HTERT RPE-1 (cell line): ENCODE data around the gene HLA-DRB1.
"Not testable (repeated sequence)": the region's sequence is repeated elsewhere in the genome, so short reads cannot be mapped to it uniquely, and the experiment has no call there.

Experiments used
- in situ Hi-C: fragments of 300-500 bp; cut with MboI; formaldehyde crosslinking; loops from 4 replicates; pipeline ENCODE4 v1.14.3; 2020; ENCODE audit warnings: low sequenced_read_pairs

HLA-DRB1 gene

GRCh38 chr6:32589596-32590449, at the start of gene HLA-DRB1:
TSS of gene HLA-DRB1 (minus strand) at chr6:32589848. CDS start at chr6:32589742, 106 bp downstream.
- in situ Hi-C loops: no loop called here

- in situ Hi-C loops: no loop called here
These were observed 49.0 kb upstream of the HLA-DRB1 start for GRCh38 chr6:32638532-32639219.

- in situ Hi-C loops: no loop called here
These were observed 48.2 kb upstream of the HLA-DRB1 start for GRCh38 chr6:32637883-32638282.

GRCh38 chr6:32637219-32637880, 47.7 kb upstream of the HLA-DRB1 start, which contains the start of gene HLA-DQA1:
TSS of gene HLA-DQA1 (plus strand) at chr6:32637406. CDS start at chr6:32637459, 53 bp downstream.
- in situ Hi-C loops: no loop called here

- in situ Hi-C loops: no loop called here
These were observed 46.0 kb upstream of the HLA-DRB1 start for GRCh38 chr6:32635526-32636123.

GRCh38 chr6:32629793-32630192, 40.1 kb upstream of the HLA-DRB1 start:
- in situ Hi-C loops: not testable (repeated sequence)

GRCh38 chr6:32627831-32628230, 38.2 kb upstream of the HLA-DRB1 start:
- in situ Hi-C loops: no loop called here

- in situ Hi-C loops: no loop called here
These were observed 37.6 kb upstream of the HLA-DRB1 start for GRCh38 chr6:32627249-32627648.

GRCh38 chr6:32625137-32625536, 35.5 kb upstream of the HLA-DRB1 start:
- in situ Hi-C loops: no loop called here

- in situ Hi-C loops: no loop called here
These were observed 34.9 kb upstream of the HLA-DRB1 start for GRCh38 chr6:32624565-32624964.

GRCh38 chr6:32623693-32624092, 34.0 kb upstream of the HLA-DRB1 start:
- in situ Hi-C loops: no loop called here

- in situ Hi-C loops: no loop called here
These were observed 33.1 kb upstream of the HLA-DRB1 start for GRCh38 chr6:32622545-32623401.

GRCh38 chr6:32621372-32621771, 31.7 kb upstream of the HLA-DRB1 start:
- in situ Hi-C loops: no loop called here

- in situ Hi-C loops: no loop called here
These were observed 28.1 kb upstream of the HLA-DRB1 start for GRCh38 chr6:32617751-32618150.

GRCh38 chr6:32615885-32616532, 26.4 kb upstream of the HLA-DRB1 start:
- in situ Hi-C loops: no loop called here

- in situ Hi-C loops: no loop called here
These were observed 24.9 kb upstream of the HLA-DRB1 start for GRCh38 chr6:32614366-32615081.

- in situ Hi-C loops: no loop called here
These were observed 23.8 kb upstream of the HLA-DRB1 start for GRCh38 chr6:32613475-32613874.

GRCh38 chr6:32610682-32611296, 21.1 kb upstream of the HLA-DRB1 start:
- in situ Hi-C loops: no loop called here
